H9 (cell line): Measurements from ENCODE around the gene CCL11. TPM values are rescaled to one million over a fixed set of nuclear protein-coding genes. Genes with fewer than 3 reads are reported as not detected.

ENCODE experiments used
- DNase-seq: peaks from one replicate; pipeline ENCODE4 v3.0.0-alpha.2; 2017
- H2AFZ ChIP-seq: one replicate; pipeline ENCODE4 v1.6.1; 2013; ENCODE audit warnings: mild to moderate bottlenecking, low read length, control low read depth, moderate library complexity
- H2AK5ac ChIP-seq: 2 replicates; pipeline ENCODE4 v1.6.1; 2013; ENCODE audit warnings: low read length, control low read depth, mixed read lengths; ENCODE audit not compliant: insufficient read length
- H2BK120ac ChIP-seq: one replicate; pipeline ENCODE4 v1.6.1; 2013; ENCODE audit warnings: low read depth, mild to moderate bottlenecking, low read length, control low read depth, inconsistent platforms; ENCODE audit not compliant: poor library complexity, severe bottlenecking
- H2BK12ac ChIP-seq: 2 replicates; pipeline ENCODE4 v1.6.1; 2013; ENCODE audit warnings: low read length, control low read depth, mixed read lengths, low read depth; ENCODE audit not compliant: insufficient read length
- H2BK15ac ChIP-seq: 2 replicates; pipeline ENCODE4 v1.6.1; 2013; ENCODE audit warnings: low read depth, low read length, control low read depth
- H2BK20ac ChIP-seq: one replicate; pipeline ENCODE4 v1.6.1; 2013; ENCODE audit warnings: low read depth, mild to moderate bottlenecking, low read length, control low read depth, inconsistent platforms; ENCODE audit not compliant: poor library complexity, severe bottlenecking
- H2BK5ac ChIP-seq: 2 replicates; pipeline ENCODE4 v1.6.1; 2013; ENCODE audit warnings: low read length, control low read depth, mixed read lengths; ENCODE audit not compliant: insufficient read length
- H3K14ac ChIP-seq: 2 replicates; pipeline ENCODE4 v1.6.1; 2013; ENCODE audit warnings: low read length, control low read depth; ENCODE audit not compliant: insufficient read depth
- H3K18ac ChIP-seq: 2 replicates; pipeline ENCODE4 v1.6.1; 2013; ENCODE audit warnings: low read depth, mild to moderate bottlenecking, mixed read lengths, low read length, control low read depth; ENCODE audit not compliant: insufficient read length
- H3K23ac ChIP-seq: 2 replicates; pipeline ENCODE4 v1.6.1; 2013; ENCODE audit warnings: low read length, control low read depth, mixed read lengths, low read depth; ENCODE audit not compliant: insufficient read length
- H3K23me2 ChIP-seq: 2 replicates; pipeline ENCODE4 v1.6.1; 2013; ENCODE audit warnings: low read depth, mild to moderate bottlenecking, mixed read lengths, low read length, control low read depth; ENCODE audit not compliant: insufficient read length, poor library complexity, severe bottlenecking
- H3K27ac ChIP-seq: 2 replicates; pipeline ENCODE4 v1.5.1; 2013; ENCODE audit warnings: low read length, control low read depth, mixed read lengths, low read depth; ENCODE audit not compliant: insufficient read length
- H3K27me3 ChIP-seq: 2 replicates; pipeline ENCODE4 v1.6.1; 2013; ENCODE audit warnings: low read length, control low read depth, inconsistent platforms; ENCODE audit not compliant: insufficient read depth
- H3K4ac ChIP-seq: 2 replicates; pipeline ENCODE4 v1.6.1; 2013; ENCODE audit warnings: low read depth, mild to moderate bottlenecking, control low read depth, inconsistent platforms, low read length, moderate library complexity
- H3K4me1 ChIP-seq: 2 replicates; pipeline ENCODE4 v1.6.1; 2013; ENCODE audit warnings: low read length, control low read depth, inconsistent platforms; ENCODE audit not compliant: insufficient read depth
- H3K4me2 ChIP-seq: 2 replicates; pipeline ENCODE4 v1.6.1; 2013; ENCODE audit warnings: low read length, control low read depth, mixed read lengths; ENCODE audit not compliant: insufficient read length, insufficient read depth
- H3K56ac ChIP-seq: 2 replicates; pipeline ENCODE4 v1.6.1; 2013; ENCODE audit warnings: low read depth, mild to moderate bottlenecking, mixed read lengths, low read length, control low read depth; ENCODE audit not compliant: insufficient read length
- H3K79me1 ChIP-seq: 2 replicates; pipeline ENCODE4 v1.6.1; 2013; ENCODE audit warnings: low read depth, mild to moderate bottlenecking, moderate library complexity, low read length, control low read depth, inconsistent platforms; ENCODE audit not compliant: insufficient read depth, poor library complexity, severe bottlenecking
- H3K79me2 ChIP-seq: 2 replicates; pipeline ENCODE4 v1.6.1; 2013; ENCODE audit warnings: low read length, control low read depth, inconsistent platforms; ENCODE audit not compliant: insufficient read depth
- H3K9ac ChIP-seq: 2 replicates; pipeline ENCODE4 v1.6.1; 2013; ENCODE audit warnings: low read length, control low read depth, mixed read lengths; ENCODE audit not compliant: insufficient read length; ENCODE audit errors: extremely low read depth
- H3K9me3 ChIP-seq: one replicate; pipeline ENCODE4 v1.6.1; 2013; ENCODE audit warnings: low read depth, low read length, inconsistent platforms; ENCODE audit not compliant: control insufficient read depth
- H3T11ph ChIP-seq: one replicate; pipeline ENCODE4 v1.6.1; 2013; ENCODE audit warnings: mild to moderate bottlenecking, low read length, control low read depth, inconsistent platforms
- H4K20me1 ChIP-seq: one replicate; pipeline ENCODE4 v1.6.1; 2013; ENCODE audit not compliant: control insufficient read depth, insufficient read length, insufficient read depth
- H4K5ac ChIP-seq: 2 replicates; pipeline ENCODE4 v1.6.1; 2013; ENCODE audit warnings: low read depth, mild to moderate bottlenecking, mixed read lengths, low read length, control low read depth; ENCODE audit not compliant: insufficient read length
- H4K8ac ChIP-seq: replicated peaks from 2 replicates; pipeline ENCODE4 v1.6.1; 2013; ENCODE audit warnings: low read length, control low read depth, mixed read lengths, low read depth; ENCODE audit not compliant: insufficient read length
- H4K91ac ChIP-seq: 2 replicates; pipeline ENCODE4 v1.6.1; 2013; ENCODE audit warnings: low read depth, mild to moderate bottlenecking, moderate library complexity, mixed read lengths, low read length, control low read depth; ENCODE audit not compliant: insufficient read length
- H3K27ac Mint-ChIP-seq, 3 experiments: 2 replicates in 2 of 3; 3 replicates in 1 of 3; pipeline ENCODE4 v1.8.0; 2020 to 2021; ENCODE audit warnings: mixed read lengths in 3 of 3, mild to moderate bottlenecking in 1 of 3, moderate library complexity in 1 of 3
- H3K27me3 Mint-ChIP-seq: 2 replicates; pipeline ENCODE4 v1.8.0; 2021; ENCODE audit warnings: low read depth, mild to moderate bottlenecking, moderate library complexity, mixed read lengths
- H3K36me3 Mint-ChIP-seq, 3 experiments: 2 replicates in 2 of 3; 3 replicates in 1 of 3; pipeline ENCODE4 v1.8.0; 2020 to 2021; ENCODE audit warnings: low read depth in 3 of 3, mixed read lengths in 3 of 3; ENCODE audit not compliant: insufficient read depth in 1 of 3
- H3K4me1 Mint-ChIP-seq, 2 experiments: 2 replicates each; pipeline ENCODE4 v1.8.0; 2020; ENCODE audit warnings: mixed read lengths in 2 of 2
- H3K4me3 Mint-ChIP-seq, 2 experiments: 2 replicates in 1 of 2; 3 replicates in 1 of 2; pipeline ENCODE4 v1.8.0; 2020 to 2021; ENCODE audit warnings: mild to moderate bottlenecking in 2 of 2, mixed read lengths in 2 of 2, moderate library complexity in 1 of 2
- H3K9me3 Mint-ChIP-seq, 2 experiments: 2 replicates in 1 of 2; 3 replicates in 1 of 2; pipeline ENCODE4 v1.8.0; 2020; ENCODE audit warnings: mild to moderate bottlenecking in 2 of 2, mixed read lengths in 2 of 2, moderate library complexity in 1 of 2
- CTCF ChIP-seq: fragments of 200-600 bp; sonication (generic); conservative IDR thresholded peaks from 3 replicates; pipeline ENCODE4 v1.8.0; 2021; ENCODE audit warnings: antibody characterized with exemption, mild to moderate bottlenecking
- WGBS: extraction: QIAGEN DNeasy Blood & Tissue Kit; methylation state at CpG from one replicate; pipeline ENCODE4 v1.1.7; 2013; ENCODE audit warnings: missing lambda C conversion rate, low lambda C conversion rate, mixed read lengths; ENCODE audit not compliant: insufficient read length; ENCODE audit errors: extremely low coverage; 5-methylcytosine and 5-hydroxymethylcytosine counted together
- total RNA-seq: library from RNA; stranded (reverse); gene quantifications from 2 replicates; pipeline ENCODE4 v1.2.1, GENCODE V29; 2021

Gene CCL11
- total RNA-seq, 1 experiment from 2014 or later, result not detected

- no peak overlapping the region for H3K4me2 ChIP-seq
- H4K5ac ChIP-seq, result no peak overlapping the region
- no peaks in the 10 kb centered on the region for H3K23me2 ChIP-seq
- no peak overlapping the region for H2BK12ac ChIP-seq
- no peak overlapping the region for H3K23ac ChIP-seq
- peaks cover 11% of the 10 kb centered on the region for H3K27me3 Mint-ChIP-seq
- no peak overlapping the region for H4K8ac ChIP-seq
- H3K27ac ChIP-seq, result no peak overlapping the region
- H2BK20ac ChIP-seq, result no peak overlapping the region
- no peak for TF ChIP-seq CTCF
- no peaks in the 10 kb centered on the region for H3K9me3 Mint-ChIP-seq
- no peak overlapping the region for H3K56ac ChIP-seq
- WGBS, result no CpG with 5 or more reads among the region's 4 CpGs
- H2BK5ac ChIP-seq, result no peak overlapping the region
- no peaks in the 10 kb centered on the region for H3K36me3 Mint-ChIP-seq
- no peaks in the 10 kb centered on the region for H3K79me2 ChIP-seq
- no peaks in the 10 kb centered on the region for H3K4me1 Mint-ChIP-seq
- H3K9me3 ChIP-seq, result no peaks in the 10 kb centered on the region
- H3K27ac Mint-ChIP-seq, result no peak overlapping the region
- no peak overlapping the region for H2AFZ ChIP-seq
- H3K79me1 ChIP-seq, result no peaks in the 10 kb centered on the region
- H2BK120ac ChIP-seq, result no peak overlapping the region
- no peak for DNase-seq
- H4K20me1 ChIP-seq, result no peaks in the 10 kb centered on the region
- no peaks in the 10 kb centered on the region for H3K4me1 ChIP-seq
- H2AK5ac ChIP-seq, result no peak overlapping the region
- no peak overlapping the region for H2BK15ac ChIP-seq
- H3T11ph ChIP-seq, result no peak overlapping the region
- no peak overlapping the region for H3K9ac ChIP-seq
- H3K27me3 ChIP-seq, result no peaks in the 10 kb centered on the region
- no peak overlapping the region for H3K4me3 Mint-ChIP-seq
- H3K18ac ChIP-seq, result no peak overlapping the region
- no peak overlapping the region for H3K14ac ChIP-seq
- H3K4ac ChIP-seq, result no peak overlapping the region
- no peak overlapping the region for H4K91ac ChIP-seq
Observed at GRCh38 chr17:34290586-34290985, 5.0 kb downstream of the CCL11 start.
